ENCODE data around the gene DCDC1. TPM values are rescaled to one million over a fixed set of nuclear protein-coding genes. Genes with fewer than 3 reads are reported as not detected.

The DCDC1 gene
- total RNA-seq, 1 donor from 2014 or later, result 2.6 TPM

DNA sequence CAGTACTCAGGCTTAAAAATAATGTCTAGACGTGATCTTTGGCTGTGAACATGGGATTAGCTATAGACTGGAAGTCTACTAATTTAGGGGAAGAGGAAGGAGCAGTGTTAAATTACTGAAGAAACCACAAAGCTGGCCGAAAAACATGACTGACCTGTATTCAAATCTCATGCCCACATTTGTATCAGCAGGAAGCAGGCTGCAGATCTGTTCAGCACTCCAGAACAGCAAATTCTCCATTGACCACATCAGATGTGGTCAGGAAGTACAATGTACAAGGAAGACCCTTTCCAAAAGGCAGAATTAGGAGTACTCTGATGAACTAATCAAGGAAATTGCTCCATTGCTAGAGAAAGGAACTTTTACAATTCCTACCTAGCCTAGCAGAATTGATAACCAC, 31.7 kb downstream of the DCDC1 start:
- Mint-ChIP-seq H3K27me3 (ENCODE audit: low read depth) (no peaks in the 10 kb centered on the region), H3K9me3 (peaks cover 12% of the 10 kb centered on the region)

DNA sequence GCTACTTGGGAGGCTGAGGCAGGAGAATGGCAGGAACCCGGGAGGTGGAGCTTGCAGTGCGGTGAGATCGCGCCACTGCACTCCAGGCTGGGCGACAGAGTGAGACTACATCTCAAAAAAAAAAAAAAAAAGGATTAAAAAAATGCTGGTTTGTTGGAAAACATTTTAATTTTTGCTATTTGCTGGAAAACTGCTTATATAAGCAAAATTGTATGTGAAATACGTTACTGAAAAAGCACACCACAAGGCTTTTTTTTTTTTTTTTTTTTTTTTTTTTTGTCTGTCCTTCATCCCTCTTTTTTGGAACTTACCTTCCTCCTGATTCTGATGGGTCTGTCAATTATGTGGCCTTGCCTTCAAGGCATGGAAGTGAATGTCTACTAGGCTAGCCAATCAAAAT, 40.8 kb downstream of the DCDC1 start:
- H3K4me3 Mint-ChIP-seq, result no peak overlapping the region
- peaks cover 25% of the 10 kb centered on the region for H3K36me3 Mint-ChIP-seq (ENCODE audit: low read depth)
- H3K4me1 Mint-ChIP-seq, result peaks cover 10% of the 10 kb centered on the region
- H3K9me3 Mint-ChIP-seq, result peaks cover 5% of the 10 kb centered on the region
- no peaks in the 10 kb centered on the region for H3K27me3 Mint-ChIP-seq (ENCODE audit: low read depth)
- TF ChIP-seq, protein P1, sequence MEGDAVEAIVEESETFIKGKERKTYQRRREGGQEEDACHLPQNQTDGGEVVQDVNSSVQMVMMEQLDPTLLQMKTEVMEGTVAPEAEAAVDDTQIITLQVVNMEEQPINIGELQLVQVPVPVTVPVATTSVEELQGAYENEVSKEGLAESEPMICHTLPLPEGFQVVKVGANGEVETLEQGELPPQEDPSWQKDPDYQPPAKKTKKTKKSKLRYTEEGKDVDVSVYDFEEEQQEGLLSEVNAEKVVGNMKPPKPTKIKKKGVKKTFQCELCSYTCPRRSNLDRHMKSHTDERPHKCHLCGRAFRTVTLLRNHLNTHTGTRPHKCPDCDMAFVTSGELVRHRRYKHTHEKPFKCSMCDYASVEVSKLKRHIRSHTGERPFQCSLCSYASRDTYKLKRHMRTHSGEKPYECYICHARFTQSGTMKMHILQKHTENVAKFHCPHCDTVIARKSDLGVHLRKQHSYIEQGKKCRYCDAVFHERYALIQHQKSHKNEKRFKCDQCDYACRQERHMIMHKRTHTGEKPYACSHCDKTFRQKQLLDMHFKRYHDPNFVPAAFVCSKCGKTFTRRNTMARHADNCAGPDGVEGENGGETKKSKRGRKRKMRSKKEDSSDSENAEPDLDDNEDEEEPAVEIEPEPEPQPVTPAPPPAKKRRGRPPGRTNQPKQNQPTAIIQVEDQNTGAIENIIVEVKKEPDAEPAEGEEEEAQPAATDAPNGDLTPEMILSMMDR (conservative IDR thresholded peaks at IDR 0.05), result no peak
- DNase-seq (ENCODE audit: low read depth, low spot score), result no peak
- no peak overlapping the region for H3K27ac Mint-ChIP-seq (ENCODE audit: unreplicated experiment)

More for the DNA sequence above, 31.7 kb downstream of the DCDC1 start:
- peaks cover 22% of the 10 kb centered on the region for H3K36me3 Mint-ChIP-seq (ENCODE audit: low read depth)
- no peak overlapping the region for H3K27ac Mint-ChIP-seq (ENCODE audit: unreplicated experiment)
- H3K4me1 Mint-ChIP-seq, result no peaks in the 10 kb centered on the region
- DNase-seq (ENCODE audit: low read depth, low spot score), result no peak
- H3K4me3 Mint-ChIP-seq, result no peak overlapping the region
- TF ChIP-seq, protein P1 (conservative IDR thresholded peaks at IDR 0.05), result no peak

DNA sequence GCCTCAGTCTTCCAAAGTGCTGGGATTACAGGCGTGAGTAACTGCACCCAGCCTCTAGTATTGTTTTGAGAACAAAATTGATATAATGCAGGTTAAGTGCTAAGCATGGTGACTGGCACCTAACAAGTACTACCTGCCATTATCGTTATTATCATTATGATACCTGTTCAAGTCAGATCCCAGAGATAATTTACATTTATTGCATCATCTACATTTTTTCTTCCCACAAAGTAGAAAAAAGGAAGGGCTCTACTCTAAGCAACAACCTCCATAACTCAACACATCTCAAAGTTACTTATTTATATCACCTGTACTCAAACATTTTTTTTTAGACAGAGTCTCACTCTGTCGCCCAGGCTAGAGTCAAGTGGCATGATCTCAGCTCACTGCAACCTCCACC, 42.1 kb downstream of the DCDC1 start:
- Mint-ChIP-seq H3K4me3 (no peak overlapping the region), H3K4me1 (peaks cover 10% of the 10 kb centered on the region)

DNA sequence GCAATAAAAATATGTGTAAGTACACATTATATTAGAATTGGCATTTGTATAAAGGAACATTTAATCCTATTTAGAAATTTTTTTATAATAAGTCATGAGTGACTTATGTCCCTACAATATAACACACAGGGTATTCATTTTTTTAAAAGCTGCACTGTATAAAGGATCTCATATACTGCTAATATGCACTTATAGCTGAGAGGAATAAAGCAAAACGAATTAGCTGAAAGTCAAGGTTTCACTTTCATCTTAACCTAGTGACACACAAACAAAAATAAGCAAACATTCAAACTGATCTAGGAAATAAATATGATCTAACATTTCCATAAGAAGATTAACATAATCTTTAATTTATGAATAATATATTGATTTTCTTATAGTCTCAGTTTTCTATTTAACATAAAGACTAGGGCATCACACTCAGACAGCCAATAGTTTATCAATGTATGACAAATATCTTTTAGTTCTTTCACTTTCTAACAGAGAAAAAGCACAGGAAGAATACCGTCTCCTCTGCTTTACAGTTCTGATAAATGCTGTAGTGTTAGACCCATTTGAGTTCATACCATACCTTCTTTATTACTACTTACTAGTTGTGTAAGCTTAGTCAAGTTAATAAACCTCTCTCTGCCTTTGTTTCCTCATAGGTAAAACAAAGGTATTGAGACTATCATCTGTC, 42.9 kb downstream of the DCDC1 start:
- peaks cover 16% of the 10 kb centered on the region for H3K36me3 Mint-ChIP-seq (ENCODE audit: low read depth)
- peaks cover 10% of the 10 kb centered on the region for H3K4me1 Mint-ChIP-seq
- DNase-seq (ENCODE audit: low read depth, low spot score), result no peak
- H3K27me3 Mint-ChIP-seq (ENCODE audit: low read depth), result no peaks in the 10 kb centered on the region
- no peak overlapping the region for H3K27ac Mint-ChIP-seq (ENCODE audit: unreplicated experiment)
- TF ChIP-seq, protein P1 (conservative IDR thresholded peaks at IDR 0.05), result no peak
- peaks cover 5% of the 10 kb centered on the region for H3K9me3 Mint-ChIP-seq
- H3K4me3 Mint-ChIP-seq, result no peak overlapping the region

More for the DNA sequence above, 42.1 kb downstream of the DCDC1 start:
- TF ChIP-seq, protein P1 (conservative IDR thresholded peaks at IDR 0.05), result no peak
- Mint-ChIP-seq H3K27ac (ENCODE audit: unreplicated experiment) (no peak overlapping the region), H3K27me3 (ENCODE audit: low read depth) (no peaks in the 10 kb centered on the region), H3K9me3 (peaks cover 5% of the 10 kb centered on the region), H3K36me3 (ENCODE audit: low read depth) (peaks cover 21% of the 10 kb centered on the region)
- no peak for DNase-seq (ENCODE audit: low read depth, low spot score)

DNA sequence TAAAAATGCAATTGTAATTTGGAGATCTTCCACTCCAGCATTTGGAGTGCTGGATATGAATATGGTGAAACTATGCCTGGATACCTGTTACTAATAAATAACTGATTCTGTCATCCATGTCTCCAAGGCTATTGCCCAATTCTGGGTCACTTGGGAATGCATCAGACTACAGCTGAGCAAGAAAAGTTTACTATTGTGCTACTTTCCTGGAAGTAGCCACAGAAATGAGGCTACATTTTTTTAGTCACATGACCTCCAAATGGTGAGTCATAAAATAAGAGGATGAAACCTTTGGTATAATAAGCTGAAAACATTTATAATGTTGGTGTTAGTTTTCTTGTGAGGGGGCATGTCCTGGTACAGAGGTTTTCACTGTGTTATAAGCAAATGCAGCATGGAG, 44.4 kb downstream of the DCDC1 start:
- H3K4me1 Mint-ChIP-seq, result peaks cover 10% of the 10 kb centered on the region
- TF ChIP-seq, protein P1 (conservative IDR thresholded peaks at IDR 0.05), result no peak
- peaks cover 2% of the 10 kb centered on the region for H3K9me3 Mint-ChIP-seq
- H3K27ac Mint-ChIP-seq (ENCODE audit: unreplicated experiment), result no peak overlapping the region
- no peak overlapping the region for H3K4me3 Mint-ChIP-seq
- H3K27me3 Mint-ChIP-seq (ENCODE audit: low read depth), result no peaks in the 10 kb centered on the region
- no peak for DNase-seq (ENCODE audit: low read depth, low spot score)
- peaks cover 7% of the 10 kb centered on the region for H3K36me3 Mint-ChIP-seq (ENCODE audit: low read depth)
